HG02642 (cell line): ENCODE results near the gene LRRC45.

Experiments
- ATAC-seq: cut with Tn5 transposase; IDR thresholded peaks from one replicate; pipeline ENCODE4 v1.9.1; 2021; ENCODE audit warnings: mild to moderate bottlenecking; ENCODE audit not compliant: unreplicated experiment, poor library complexity

Gene LRRC45

GRCh38 chr17:81993729-81994592 lies 29.1 kb upstream of the LRRC45 start:
- no peak for ATAC-seq

GRCh38 chr17:81994593-81995462 lies 28.3 kb upstream of the LRRC45 start:
- ATAC-seq: no peak

DNA sequence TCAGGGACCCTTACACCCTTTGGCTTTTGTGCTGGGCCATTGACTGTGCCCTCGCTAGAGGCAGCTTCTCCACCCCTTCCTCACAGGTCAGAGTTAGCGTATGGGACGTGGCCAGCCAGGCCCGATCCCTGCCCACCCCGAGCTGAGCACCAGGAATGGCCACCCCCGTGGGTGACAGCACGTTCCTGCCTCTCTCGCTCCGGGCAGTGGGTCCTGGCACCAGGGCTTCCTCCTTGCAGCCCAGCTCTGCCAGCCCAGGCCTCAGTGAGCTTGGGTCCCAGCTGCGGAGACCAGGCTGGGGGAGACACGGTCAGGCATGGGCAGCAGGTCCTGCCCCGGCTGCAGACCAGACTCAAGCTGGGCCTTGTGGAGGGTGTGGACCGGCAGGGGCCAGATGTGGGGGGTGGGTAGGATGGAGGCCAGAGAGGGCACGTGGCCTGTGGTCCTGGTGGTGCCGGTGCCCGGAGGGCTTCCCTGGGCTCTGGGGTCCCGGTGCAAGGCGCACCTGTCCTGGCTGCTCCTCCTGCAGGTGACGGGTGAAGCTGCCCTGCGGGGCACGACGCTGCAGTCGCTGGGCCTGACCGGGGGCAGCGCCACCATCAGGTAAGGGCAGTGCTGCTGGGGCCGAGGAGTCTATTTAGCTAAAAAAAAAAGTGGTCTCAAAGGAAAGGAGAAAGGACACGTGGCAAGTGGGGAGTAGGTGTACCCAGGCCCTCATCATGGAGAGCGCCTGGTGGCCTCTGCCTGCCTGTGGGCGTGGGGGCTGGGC lies 27.5 kb upstream of the LRRC45 start:
- no peak for ATAC-seq

DNA sequence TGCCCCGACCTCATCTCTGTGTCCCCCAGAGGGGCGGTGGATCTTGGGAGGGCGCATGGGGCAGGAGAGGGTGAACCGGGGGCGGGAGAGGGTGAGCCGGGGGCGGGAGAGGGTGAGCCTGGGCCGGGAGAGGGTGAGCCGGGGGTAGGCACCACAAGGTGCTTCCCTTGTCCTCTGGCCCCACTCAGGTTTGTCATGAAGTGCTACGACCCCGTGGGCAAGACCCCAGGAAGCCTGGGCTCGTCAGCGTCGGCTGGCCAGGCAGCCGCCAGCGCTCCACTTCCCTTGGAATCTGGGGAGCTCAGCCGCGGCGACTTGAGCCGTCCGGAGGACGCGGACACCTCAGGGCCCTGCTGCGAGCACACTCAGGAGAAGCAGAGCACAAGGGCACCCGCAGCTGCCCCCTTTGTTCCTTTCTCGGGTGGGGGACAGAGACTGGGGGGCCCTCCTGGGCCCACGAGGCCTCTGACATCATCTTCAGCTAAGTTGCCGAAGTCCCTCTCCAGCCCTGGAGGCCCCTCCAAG lies 26.8 kb upstream of the LRRC45 start:
- no peak for ATAC-seq

DNA sequence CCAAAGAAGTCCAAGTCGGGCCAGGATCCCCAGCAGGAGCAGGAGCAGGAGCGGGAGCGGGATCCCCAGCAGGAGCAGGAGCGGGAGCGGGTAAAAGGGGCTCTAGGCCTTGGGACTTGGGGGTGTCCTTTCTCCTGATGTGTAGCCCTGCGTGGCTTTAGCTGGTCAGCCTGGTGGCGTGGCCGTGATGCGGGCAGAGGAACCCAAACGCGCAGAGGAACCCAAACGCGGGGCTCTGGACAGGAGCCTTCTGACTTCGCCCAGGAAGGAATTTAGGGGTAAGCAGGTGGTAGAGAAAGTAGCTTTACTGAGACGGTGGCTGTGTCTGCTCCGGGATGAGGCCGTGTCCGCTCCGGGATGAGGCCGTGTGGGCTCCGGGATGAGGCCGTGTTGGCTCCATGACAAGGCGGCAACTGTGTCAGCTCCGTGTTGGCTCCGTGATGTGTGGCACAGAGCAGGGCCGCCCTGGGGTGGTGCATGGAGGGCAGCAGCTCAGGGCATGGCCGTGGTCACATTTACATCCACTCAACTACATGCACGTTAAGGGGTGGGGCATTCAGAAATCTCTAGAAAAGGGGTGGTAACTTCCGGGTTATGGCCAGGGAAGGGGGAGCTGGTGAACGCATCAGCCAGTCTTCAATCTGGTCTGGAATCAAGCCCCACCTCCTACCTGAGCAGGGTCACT lies 26.2 kb upstream of the LRRC45 start:
- ATAC-seq: no peak

- ATAC-seq: no peak
Measured at GRCh38 chr17:81998212-81998611, 24.9 kb upstream of the LRRC45 start.

DNA sequence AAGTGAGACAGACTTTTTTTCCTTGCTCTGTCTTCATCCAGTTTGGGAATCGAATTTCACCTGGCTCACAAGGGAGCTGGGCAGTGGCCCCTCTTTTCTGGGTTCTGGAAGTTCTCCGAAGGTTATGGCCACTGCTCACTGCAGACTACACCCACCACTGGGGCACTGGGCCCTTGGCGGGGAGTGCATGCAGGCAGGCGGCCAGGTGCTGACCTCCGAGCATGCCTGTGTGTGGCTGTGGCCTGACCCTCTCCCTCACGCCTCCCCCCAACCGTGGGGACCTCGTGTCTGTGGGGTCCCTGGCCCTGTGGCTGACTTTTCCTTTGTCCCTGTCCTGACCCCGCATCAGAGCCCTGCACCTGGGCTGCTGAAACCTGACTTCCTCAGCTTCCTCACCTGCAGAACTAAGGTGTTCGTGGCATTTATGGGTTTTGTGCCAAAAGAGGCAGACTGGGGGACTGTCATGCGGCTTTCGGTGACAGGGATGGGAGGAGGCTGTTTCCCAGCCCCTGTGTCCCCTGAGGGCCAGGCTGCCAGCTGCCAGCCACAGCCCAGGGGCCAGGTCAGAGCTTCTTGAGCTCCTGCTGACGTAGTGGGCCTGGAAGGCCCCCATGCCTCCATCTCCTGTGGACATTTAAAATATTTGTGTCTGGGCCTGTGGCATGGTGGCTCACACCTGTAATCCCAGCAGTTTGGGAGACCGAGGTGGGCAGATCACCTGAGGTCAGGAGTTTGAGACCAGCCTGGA lies 24.2 kb upstream of the LRRC45 start:
- no peak for ATAC-seq

DNA sequence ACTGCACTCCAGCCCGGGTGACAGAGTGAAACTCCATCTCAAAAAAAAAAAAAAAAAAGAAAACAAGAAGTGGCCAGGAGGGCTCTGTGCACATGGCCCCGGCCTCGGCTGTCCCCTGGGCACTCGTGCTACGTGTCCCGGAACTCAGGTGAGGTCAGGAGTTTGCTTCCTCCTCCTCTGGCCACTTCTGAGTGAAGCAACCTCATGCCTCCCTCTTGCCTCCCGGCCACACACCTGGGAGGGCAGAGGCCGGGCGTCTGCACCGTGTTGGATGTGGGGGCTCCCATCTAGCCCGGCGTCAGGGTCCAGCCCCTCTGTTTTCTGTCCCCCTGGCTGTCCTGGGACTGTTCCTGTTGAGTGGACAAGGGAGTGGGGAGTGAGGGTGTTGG lies 23.5 kb upstream of the LRRC45 start:
- ATAC-seq: no peak

- ATAC-seq: no peak
Measured at GRCh38 chr17:81999976-82000802, 22.9 kb upstream of the LRRC45 start.

GRCh38 chr17:82000803-82001570 lies 22.1 kb upstream of the LRRC45 start:
- ATAC-seq: no peak

DNA sequence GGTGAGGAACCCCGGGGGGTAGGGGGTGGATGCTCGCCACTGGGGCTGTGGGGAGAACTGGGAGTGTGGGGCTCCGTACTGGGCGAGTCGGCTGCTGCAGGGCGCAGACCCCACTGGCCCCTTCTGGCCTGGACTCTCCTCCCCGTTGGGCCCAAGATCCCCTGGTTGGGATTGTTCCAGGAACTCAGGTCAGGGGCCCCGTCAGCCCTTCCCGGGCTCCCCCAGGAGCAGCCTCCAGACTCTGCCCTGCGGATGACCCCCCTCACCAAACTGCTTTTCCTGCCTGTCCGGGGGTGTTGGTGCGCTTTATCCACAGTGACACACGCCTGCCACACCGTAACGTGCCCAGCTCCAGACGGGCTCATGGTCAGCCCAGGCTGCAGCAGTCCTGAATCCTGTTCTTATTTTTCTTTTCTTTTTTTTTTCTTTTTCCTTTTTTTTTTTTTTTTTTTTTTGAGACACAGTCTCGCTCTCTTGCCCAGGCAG lies 21.5 kb upstream of the LRRC45 start:
- ATAC-seq: no peak

GRCh38 chr17:82003411-82004381 lies 19.4 kb upstream of the LRRC45 start:
- no peak for ATAC-seq

DNA sequence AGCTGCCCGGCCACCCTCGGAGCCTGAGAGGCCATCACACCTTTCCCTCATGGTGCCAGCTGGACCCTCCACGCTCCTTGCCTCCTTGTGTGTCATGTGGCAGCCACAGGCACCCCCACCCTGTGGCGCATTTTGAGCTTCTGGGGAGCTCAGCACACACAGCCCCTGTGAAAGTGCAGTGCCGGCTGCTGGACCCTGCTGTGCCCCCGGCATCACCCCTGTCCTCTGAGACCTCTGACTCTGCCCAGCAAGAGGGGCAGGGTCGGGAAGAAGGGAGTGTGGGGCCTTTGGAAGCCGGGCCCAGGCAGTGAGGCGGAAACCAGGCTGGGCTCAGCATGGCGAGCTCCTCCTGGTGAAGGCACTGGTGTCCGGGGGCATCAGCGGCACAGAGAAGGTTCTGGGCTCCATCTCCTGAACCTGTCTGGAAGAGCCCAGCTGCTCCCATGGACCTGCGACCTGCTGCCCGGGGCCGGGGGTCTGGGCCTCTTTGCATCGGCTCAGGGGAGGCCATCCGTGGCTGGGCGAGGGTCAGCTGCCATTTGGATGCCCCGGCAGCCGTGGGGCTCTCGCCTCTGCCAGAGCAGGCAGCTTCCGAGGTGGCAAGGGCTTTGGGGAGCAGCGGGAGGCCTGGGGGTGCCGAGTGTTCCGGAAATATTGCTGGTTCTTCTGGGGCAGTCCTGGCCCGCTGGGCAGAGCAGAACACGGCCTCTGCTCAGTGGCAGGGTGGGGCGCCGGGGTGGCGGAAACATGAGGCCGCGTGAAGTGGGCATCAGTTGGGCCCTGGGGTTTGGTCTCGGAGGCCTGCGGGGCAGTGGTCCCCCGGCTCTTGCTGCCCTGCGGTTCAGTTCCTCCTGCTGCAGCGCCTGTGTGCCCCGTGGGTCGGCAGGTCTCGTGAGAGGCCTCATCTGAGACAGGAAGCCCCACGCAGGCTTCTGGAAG lies 18.3 kb upstream of the LRRC45 start:
- no peak for ATAC-seq

- no peak for ATAC-seq
Measured at GRCh38 chr17:82005701-82006348, 17.3 kb upstream of the LRRC45 start.
